Panc1 (cell line): ENCODE results near the gene NDUFAF4. TPM values are rescaled to one million over a fixed set of nuclear protein-coding genes. Genes with fewer than 3 reads are reported as not detected.

Source experiments
- ATAC-seq: fragments of 200-7000 bp; cut with Tn5 transposase; 2 replicates; pipeline ENCODE4 v1.9.1; 2020; ENCODE audit warnings: mild to moderate bottlenecking, moderate library complexity
- BruUV-seq: library from RNA; stranded (reverse); fragments of 400-500 nt; replicated peaks from 2 replicates; lab custom pipeline; 2021; lab: Mats Ljungman, UMichigan
- CTCF ChIA-PET: fragments of 300-600 bp; sonication (Branson Sonifier 250); formaldehyde crosslinking; loops from one replicate; lab custom pipeline; 2022; ENCODE audit warnings: antibody characterized with exemption; lab: Charles Lee
- POLR2A ChIA-PET: fragments of 300-600 bp; sonication (Branson Sonifier 250); formaldehyde crosslinking; loops from one replicate; lab custom pipeline; 2022; ENCODE audit warnings: antibody characterized with exemption; lab: Charles Lee
- DNase-seq: peaks from one replicate; pipeline ENCODE4 v3.0.0-alpha.2; 2010; ENCODE audit warnings: low read depth, low spot score
- H3K27ac ChIP-seq: 2 replicates; pipeline ENCODE4 v1.5.1; 2011; ENCODE audit warnings: mild to moderate bottlenecking, low read length, inconsistent platforms
- H3K27me3 ChIP-seq: fragments of 200-500 bp; sonication (Bioruptor generic); 2 replicates; pipeline ENCODE4 v1.6.0; 2014; ENCODE audit warnings: low read length, inconsistent platforms; ENCODE audit not compliant: control insufficient read depth, insufficient read depth
- H3K36me3 ChIP-seq: fragments of 200-500 bp; sonication (Bioruptor generic); 2 replicates; pipeline ENCODE4 v1.5.1; 2014; ENCODE audit warnings: inconsistent platforms, mild to moderate bottlenecking, low read length, moderate library complexity; ENCODE audit not compliant: control insufficient read depth, insufficient read depth
- H3K4me1 ChIP-seq: 2 replicates; pipeline ENCODE4 v1.5.1; 2011; ENCODE audit warnings: inconsistent platforms, mild to moderate bottlenecking, low read length, moderate library complexity; ENCODE audit not compliant: control insufficient read depth, insufficient read depth
- H3K4me3 ChIP-seq, 2 experiments: 2 replicates each; pipeline ENCODE4 v1.5.1; 2011 to 2012; ENCODE audit warnings: low read depth in 2 of 2, low read length in 2 of 2, mild to moderate bottlenecking in 2 of 2, inconsistent platforms in 1 of 2, moderate library complexity in 1 of 2
- H3K9me3 ChIP-seq: fragments of 200-500 bp; sonication (Bioruptor generic); 2 replicates; pipeline ENCODE4 v1.5.1; 2014; ENCODE audit warnings: low read depth, mild to moderate bottlenecking, inconsistent platforms, low read length, moderate library complexity; ENCODE audit not compliant: control insufficient read depth, insufficient read depth
- CTCF ChIP-seq: fragments of 450-650 bp; IDR thresholded peaks from 2 replicates; pipeline ENCODE4 v1.5.1; 2017; ENCODE audit warnings: mild to moderate bottlenecking
- POLR2AphosphoS5 ChIP-seq: IDR thresholded peaks from 2 replicates; pipeline ENCODE4 v1.6.1; 2012; ENCODE audit warnings: mild to moderate bottlenecking, low read depth, low read length, moderate library complexity
- SIN3A ChIP-seq: IDR thresholded peaks from 2 replicates; pipeline ENCODE4 v1.6.1; 2012; ENCODE audit warnings: low read depth, mild to moderate bottlenecking, low read length, moderate library complexity, borderline replicate concordance; ENCODE audit not compliant: insufficient read depth
- TCF7L2 ChIP-seq: IDR thresholded peaks from 2 replicates; pipeline ENCODE4 v1.6.1; 2011; ENCODE audit warnings: mild to moderate bottlenecking, low read depth, low read length, inconsistent platforms
- in situ Hi-C: cut with HindIII; loops from 2 replicates; pipeline ENCODE4 v1.10.0; 2016; ENCODE audit warnings: low sequenced_read_pairs, low pct_unique_long_range_greater_than_20kb
- intact Hi-C: fragments of 100-400 bp; cut with micrococcal nuclease; formaldehyde crosslinking; loops from one replicate; pipeline ENCODE4 v1.10.0; 2022; ENCODE audit not compliant: unreplicated experiment
- total RNA-seq: library from RNA; stranded (reverse); gene quantifications from one replicate; pipeline ENCODE4 v1.2.1, GENCODE V29; 2021; ENCODE audit not compliant: unreplicated experiment
- TF ChIP-seq, protein P1 (sequence below), 2 experiments: IDR thresholded peaks; 2 replicates each; pipeline ENCODE4 v1.6.1; 2011 to 2012; ENCODE audit warnings: low read depth in 2 of 2, control low read depth in 1 of 2, low read length in 1 of 2, mild to moderate bottlenecking in 1 of 2, moderate library complexity in 1 of 2; ENCODE audit not compliant: insufficient read depth in 1 of 2

Gene NDUFAF4
- total RNA-seq, 1 experiment from 2014 or later: 42.0 TPM

DNA sequence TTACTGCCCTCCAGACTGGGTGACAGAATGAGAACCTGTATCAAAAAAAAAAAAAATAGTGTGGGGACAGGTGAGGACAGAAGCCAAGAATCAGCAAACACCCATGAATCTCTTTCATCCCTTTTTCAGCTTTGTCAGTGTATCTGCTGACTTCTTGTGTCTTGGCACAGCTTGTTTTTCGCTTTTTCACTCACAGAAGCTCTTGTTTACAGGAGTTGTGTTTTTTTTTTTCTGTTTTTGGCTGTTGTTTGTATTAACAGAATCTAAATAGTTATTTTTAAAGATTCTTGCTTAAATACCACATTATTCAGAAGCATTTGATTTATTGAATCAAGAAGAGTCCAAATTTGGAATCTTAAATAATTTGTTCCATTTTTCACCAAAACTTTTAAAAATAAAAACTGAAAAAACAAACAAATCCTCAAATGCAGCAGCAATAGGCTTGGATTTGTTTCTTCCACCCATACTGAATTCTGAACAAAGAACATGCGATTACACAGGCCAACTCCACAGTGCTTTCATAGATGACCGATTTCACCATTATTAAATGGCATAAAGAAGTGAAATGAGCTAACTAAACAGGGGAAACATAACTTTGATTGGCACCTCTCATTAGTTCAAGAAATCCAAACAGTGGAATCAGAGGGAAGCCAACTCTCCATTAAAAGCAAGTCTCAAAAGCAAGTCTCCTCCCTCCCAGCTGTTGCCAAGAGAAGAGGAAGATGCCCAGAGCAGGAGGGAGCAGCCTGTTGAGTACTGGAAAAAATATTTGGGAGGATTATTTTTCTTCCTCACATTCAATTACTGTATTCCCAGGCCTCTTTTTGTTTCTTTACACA, 33.3 kb downstream of the NDUFAF4 start:
- no peak for ATAC-seq
- BruUV-seq: no TSS peak

DNA sequence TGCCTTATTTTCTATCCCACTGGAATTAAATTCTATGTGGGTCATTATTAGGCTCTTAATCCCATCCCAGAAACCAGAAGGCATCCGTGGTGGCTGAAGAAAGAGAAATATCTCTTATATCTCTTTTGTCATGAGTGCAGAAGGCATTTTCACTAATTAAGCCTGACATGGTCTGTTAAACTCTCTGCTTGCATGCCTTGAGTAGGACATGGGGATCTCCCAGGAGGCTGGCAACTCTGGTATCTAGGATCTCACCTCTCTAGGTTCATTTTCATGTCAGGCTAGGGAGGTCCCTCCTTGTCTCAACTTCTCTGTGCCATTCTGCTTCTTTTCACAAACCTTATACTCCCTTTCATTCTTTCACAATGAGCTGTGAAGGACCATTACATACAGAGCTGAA, 35.1 kb downstream of the NDUFAF4 start:
- no peaks in the 10 kb centered on the region for H3K4me1 ChIP-seq
- intact Hi-C loops (no loop called here), in situ Hi-C loops (no loop called here)
- H3K27me3 ChIP-seq: 0 out of 2 replicates have a peak, but pooled peaks cover 4% of the 10 kb centered on the region
- DNase-seq (no peak), ATAC-seq (no peak)
- ChIA-PET POLR2A (no interaction called here), CTCF (no interaction called here)
- no TSS peak for BruUV-seq
- no peak overlapping the region for H3K27ac ChIP-seq
- no peak for TF ChIP-seq TCF7L2
- TF ChIP-seq, protein P1, sequence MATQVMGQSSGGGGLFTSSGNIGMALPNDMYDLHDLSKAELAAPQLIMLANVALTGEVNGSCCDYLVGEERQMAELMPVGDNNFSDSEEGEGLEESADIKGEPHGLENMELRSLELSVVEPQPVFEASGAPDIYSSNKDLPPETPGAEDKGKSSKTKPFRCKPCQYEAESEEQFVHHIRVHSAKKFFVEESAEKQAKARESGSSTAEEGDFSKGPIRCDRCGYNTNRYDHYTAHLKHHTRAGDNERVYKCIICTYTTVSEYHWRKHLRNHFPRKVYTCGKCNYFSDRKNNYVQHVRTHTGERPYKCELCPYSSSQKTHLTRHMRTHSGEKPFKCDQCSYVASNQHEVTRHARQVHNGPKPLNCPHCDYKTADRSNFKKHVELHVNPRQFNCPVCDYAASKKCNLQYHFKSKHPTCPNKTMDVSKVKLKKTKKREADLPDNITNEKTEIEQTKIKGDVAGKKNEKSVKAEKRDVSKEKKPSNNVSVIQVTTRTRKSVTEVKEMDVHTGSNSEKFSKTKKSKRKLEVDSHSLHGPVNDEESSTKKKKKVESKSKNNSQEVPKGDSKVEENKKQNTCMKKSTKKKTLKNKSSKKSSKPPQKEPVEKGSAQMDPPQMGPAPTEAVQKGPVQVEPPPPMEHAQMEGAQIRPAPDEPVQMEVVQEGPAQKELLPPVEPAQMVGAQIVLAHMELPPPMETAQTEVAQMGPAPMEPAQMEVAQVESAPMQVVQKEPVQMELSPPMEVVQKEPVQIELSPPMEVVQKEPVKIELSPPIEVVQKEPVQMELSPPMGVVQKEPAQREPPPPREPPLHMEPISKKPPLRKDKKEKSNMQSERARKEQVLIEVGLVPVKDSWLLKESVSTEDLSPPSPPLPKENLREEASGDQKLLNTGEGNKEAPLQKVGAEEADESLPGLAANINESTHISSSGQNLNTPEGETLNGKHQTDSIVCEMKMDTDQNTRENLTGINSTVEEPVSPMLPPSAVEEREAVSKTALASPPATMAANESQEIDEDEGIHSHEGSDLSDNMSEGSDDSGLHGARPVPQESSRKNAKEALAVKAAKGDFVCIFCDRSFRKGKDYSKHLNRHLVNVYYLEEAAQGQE (IDR thresholded peaks at IDR 0.05; ENCODE audit: insufficient read depth in 1 of 2, low read depth in 2 of 2, low read length in 1 of 2): no peak
- no peak for TF ChIP-seq CTCF
- no peak for TF ChIP-seq SIN3A
- TF ChIP-seq POLR2AphosphoS5: no peak
- H3K4me3 ChIP-seq: no peak overlapping the region
- no peaks in the 10 kb centered on the region for H3K9me3 ChIP-seq
- H3K36me3 ChIP-seq: no peaks in the 10 kb centered on the region

More for the DNA sequence above, 33.3 kb downstream of the NDUFAF4 start:
- H3K4me3 ChIP-seq: no peak overlapping the region
- no peak for DNase-seq
- TF ChIP-seq CTCF (no peak), SIN3A (no peak), POLR2AphosphoS5 (no peak), TCF7L2 (no peak)
- TF ChIP-seq, protein P1 (IDR thresholded peaks at IDR 0.05; ENCODE audit: insufficient read depth in 1 of 2, low read depth in 2 of 2, low read length in 1 of 2): no peak
- POLR2A ChIA-PET: no interaction called here
- CTCF ChIA-PET: no interaction called here
- H3K27ac ChIP-seq: no peak overlapping the region
- intact Hi-C loops (no loop called here), in situ Hi-C loops (no loop called here)
- no peaks in the 10 kb centered on the region for H3K4me1 ChIP-seq
- 0 out of 2 replicates have a peak, but pooled peaks cover 4% of the 10 kb centered on the region for H3K27me3 ChIP-seq
- H3K36me3 ChIP-seq: no peaks in the 10 kb centered on the region
- H3K9me3 ChIP-seq: no peaks in the 10 kb centered on the region
